ENCODE results near the gene NMS.
"Not testable (repeated sequence)": the region's sequence is repeated elsewhere in the genome, so short reads cannot be mapped to it uniquely, and the experiment has no call there.

The NMS gene

DNA sequence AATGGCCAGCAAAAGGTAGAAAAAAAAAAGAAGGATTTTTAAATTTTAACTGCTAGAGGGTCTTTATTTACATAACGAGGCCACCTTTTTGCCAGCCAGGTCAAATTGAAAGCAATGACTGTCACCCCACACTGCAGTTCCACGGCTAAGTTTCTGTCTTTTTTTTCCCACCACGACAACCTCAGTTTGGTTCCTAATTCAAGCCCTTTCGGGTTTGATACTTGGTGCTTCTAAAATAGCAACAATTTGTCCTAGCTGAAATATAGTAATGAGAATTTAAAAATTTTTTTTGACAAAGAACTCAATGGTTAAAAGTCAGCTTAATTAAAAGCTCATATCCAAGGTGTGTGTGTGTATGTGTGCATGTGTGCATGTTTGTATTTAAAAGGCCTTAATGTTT lies 16.4 kb upstream of the NMS start:
- peak; percentile 36 for DNase-seq (ENCODE audit: low spot score)
- TF ChIP-seq, protein P1, sequence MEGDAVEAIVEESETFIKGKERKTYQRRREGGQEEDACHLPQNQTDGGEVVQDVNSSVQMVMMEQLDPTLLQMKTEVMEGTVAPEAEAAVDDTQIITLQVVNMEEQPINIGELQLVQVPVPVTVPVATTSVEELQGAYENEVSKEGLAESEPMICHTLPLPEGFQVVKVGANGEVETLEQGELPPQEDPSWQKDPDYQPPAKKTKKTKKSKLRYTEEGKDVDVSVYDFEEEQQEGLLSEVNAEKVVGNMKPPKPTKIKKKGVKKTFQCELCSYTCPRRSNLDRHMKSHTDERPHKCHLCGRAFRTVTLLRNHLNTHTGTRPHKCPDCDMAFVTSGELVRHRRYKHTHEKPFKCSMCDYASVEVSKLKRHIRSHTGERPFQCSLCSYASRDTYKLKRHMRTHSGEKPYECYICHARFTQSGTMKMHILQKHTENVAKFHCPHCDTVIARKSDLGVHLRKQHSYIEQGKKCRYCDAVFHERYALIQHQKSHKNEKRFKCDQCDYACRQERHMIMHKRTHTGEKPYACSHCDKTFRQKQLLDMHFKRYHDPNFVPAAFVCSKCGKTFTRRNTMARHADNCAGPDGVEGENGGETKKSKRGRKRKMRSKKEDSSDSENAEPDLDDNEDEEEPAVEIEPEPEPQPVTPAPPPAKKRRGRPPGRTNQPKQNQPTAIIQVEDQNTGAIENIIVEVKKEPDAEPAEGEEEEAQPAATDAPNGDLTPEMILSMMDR (IDR thresholded peaks at IDR 0.05; ENCODE audit: extremely low read depth, missing control alignments), result no peak

DNA sequence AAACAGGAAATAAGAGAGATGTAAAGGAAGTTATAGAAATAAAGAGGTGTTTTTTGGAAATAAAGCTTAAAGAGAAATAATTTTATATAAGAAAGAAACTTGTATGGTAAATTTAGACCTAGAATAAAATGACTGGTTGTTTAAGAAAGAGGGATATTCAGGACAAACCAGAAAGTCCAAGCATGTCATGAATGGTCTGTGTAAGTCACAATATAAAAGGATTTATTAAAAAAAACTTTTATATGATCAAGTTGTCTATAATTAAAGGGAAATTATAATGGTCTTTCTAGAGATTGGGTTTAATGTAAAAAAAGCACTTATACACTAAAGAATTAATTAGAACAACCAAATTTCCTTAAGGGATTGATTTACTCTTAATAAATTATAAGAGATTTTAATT lies 13.9 kb upstream of the NMS start:
- not testable (repeated sequence) for DNase-seq (ENCODE audit: low spot score)

DNA sequence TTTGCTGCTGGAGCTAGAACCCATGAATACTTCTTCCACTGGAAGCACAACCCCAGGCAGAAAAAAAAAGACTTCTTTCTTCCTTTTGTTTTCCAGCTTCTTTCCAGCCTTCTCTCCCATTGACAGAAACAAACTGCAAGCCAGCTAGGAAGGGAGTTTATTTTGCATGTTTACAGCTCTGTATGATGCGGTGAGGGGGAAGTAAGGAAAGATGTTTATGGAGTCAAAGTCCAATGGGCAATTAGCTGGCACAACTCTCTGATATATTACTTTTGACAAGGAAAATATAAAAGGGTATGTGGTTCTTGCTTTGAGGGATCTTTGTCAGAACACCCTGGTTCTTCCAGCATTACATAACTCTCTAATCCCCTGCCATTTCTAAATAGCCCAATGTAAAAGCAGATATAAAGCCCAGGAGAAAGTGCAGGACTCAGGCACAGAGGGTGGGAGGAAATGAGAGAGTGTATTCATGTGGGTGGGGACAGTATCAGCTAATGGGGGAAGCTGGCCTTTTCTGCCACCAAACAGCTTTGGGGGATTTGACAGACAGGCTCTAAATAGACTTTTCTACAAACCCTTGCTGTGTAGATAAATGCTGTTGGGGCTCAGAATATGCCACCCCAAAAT lies 9.3 kb upstream of the NMS start:
- TF ChIP-seq, protein P1 (IDR thresholded peaks at IDR 0.05; ENCODE audit: extremely low read depth, missing control alignments), result no peak
- DNase-seq (ENCODE audit: low spot score), result no peak

DNA sequence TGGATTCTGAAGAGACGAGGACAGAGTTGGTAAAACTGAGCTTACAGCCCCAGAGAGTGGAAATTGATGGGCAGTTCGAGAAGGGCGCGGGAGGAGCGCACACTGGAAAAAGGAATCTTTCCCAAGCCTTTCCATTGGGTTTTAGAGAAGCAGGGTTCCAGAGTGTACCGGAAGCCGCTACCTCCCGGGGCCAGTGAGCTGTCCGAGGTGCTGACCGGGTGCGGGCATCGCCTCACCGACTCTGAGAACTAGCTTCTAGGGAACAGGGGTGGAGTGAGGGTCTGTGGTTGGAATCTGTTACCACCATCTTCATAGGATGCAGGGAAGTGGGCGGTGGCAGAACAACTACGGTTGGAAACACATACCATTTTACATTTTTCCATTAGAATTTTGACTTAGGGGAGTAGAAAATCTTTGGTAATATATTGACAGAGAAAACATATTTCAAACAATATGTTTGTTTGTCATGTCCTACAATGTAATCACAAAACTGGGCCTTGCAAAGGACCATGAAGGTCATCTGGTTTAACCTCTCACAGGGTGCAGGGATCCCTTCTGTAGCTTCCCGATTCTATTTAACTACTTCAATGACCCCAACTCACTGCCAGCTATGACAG lies 724 bp downstream of the NMS start:
- TF ChIP-seq, protein P1 (IDR thresholded peaks at IDR 0.05; ENCODE audit: extremely low read depth, missing control alignments), result no peak
- DNase-seq (ENCODE audit: low spot score), result no peak

DNA sequence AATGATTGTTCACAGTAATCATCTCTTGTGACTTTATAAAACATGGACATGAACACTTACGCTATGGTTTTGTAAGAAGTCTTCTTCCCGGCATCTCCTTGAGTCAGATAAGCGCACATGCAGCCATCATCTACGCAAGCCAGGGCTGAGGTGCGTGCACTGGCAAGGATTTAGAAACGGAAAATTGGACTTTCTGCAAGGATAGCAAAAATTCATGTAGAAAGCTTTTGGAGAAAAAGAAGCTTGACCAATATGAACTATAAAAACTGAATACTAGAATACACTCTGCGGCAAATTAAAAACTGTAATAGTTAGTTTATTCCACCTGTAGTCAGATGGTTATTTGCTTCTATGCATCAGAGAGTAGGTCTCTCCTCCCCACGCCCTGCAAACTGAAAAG lies 6.3 kb downstream of the NMS start:
- TF ChIP-seq, protein P1 (IDR thresholded peaks at IDR 0.05; ENCODE audit: extremely low read depth, missing control alignments), result no peak
- no peak for DNase-seq (ENCODE audit: low spot score)

DNA sequence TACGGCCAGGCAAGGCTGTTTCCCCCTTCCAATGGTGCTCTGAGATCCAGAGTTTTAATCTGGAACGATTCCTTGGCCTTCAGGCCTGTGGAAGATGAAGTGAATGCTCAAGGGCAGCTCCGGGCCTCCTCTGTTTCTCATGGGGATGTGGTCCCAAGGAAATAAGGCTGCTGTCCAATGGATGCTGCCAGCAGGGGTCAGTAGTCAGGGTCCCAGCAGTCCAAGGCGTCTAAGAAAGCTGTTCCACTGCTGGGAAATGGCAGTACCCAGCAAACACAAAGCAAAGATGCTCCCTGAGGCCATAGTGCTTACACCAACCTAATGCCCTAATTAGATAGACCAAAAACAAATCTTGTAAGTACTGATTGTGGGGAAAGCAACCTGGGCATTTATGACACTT lies 12.5 kb downstream of the NMS start:
- DNase-seq (ENCODE audit: low spot score), result peak; percentile 17
- TF ChIP-seq, protein P1 (IDR thresholded peaks at IDR 0.05; ENCODE audit: extremely low read depth, missing control alignments), result peak; percentile 29

DNA sequence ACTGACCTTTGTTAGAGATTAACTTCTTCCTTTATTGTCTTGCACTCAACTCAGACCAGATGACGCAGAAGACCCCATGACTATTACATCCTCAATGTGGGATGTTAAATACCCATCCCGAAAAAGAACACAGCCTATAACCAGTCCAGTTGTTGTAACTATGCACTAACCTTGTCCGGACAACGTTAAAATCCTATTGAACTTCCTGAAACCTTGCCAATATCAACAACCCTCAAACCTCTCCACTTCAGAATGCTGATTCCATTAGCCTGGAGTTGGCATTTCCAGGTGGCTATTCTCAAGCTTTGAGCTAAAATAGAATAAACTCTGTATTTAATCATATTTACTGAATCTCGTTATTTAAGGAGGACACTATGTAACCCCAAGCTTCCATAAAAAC lies 13.6 kb downstream of the NMS start:
- no peak for DNase-seq (ENCODE audit: low spot score)
- TF ChIP-seq, protein P1 (IDR thresholded peaks at IDR 0.05; ENCODE audit: extremely low read depth, missing control alignments), result no peak

DNA sequence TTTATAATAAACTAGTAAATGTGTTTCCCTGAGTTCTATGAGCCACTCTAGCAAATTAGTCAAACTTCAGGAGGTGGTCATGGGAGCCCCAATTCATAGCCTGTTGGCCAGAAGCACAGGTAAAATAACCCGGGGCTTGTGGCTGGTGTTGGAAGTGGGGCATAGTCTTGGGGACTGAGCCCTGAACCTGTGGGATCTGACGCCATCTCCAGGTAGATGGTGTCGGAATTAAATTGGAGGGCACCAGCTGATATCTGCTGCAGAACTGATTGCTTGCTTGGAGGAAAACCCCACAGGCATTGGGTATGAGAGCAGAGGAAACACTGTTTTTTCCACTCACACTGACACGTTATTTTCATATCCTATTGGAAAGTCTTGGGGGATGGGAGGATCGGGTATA lies 14.1 kb downstream of the NMS start:
- DNase-seq (ENCODE audit: low spot score), result no peak
- TF ChIP-seq, protein P1 (IDR thresholded peaks at IDR 0.05; ENCODE audit: extremely low read depth, missing control alignments), result no peak
